Stimulated activated CD4-positive, alpha-beta T cell treated with anti-CD3 and anti-CD28 coated beads, Interleukin-2, amount 100 ng/mL, for 48 hours (primary cell): ENCODE measurements around the gene PIK3CA.
A peak's percentile ranks its signal among the peaks of the same experiment; 100 is the strongest.
"Not testable (repeated sequence)": the region's sequence is repeated elsewhere in the genome, so short reads cannot be mapped to it uniquely, and the experiment has no call there.

Experiments
- DNase-seq, 2 donors: peaks; one replicate each; pipeline ENCODE4 v3.0.0-alpha.2; 2020

PIK3CA gene

GRCh38 chr3:179147873-179148615 is at the start of gene PIK3CA:
PIK3CA (plus strand) TSS chr3:179148357; CDS start chr3:179198826, 50,469 bp downstream.
- peak; percentile 73 to 83 for DNase-seq

- DNase-seq, result no peak
Measured at GRCh38 chr3:179098388-179099077, 49.6 kb upstream of the PIK3CA start.

GRCh38 chr3:179100652-179101051 is 47.5 kb upstream of the PIK3CA start:
- no peak for DNase-seq

- no peak for DNase-seq
Measured at GRCh38 chr3:179105881-179106280, 42.3 kb upstream of the PIK3CA start.

GRCh38 chr3:179107617-179108016 is 40.5 kb upstream of the PIK3CA start:
- DNase-seq, result no peak

GRCh38 chr3:179108086-179108485 is 40.1 kb upstream of the PIK3CA start:
- DNase-seq, result no peak

GRCh38 chr3:179113903-179114302 is 34.3 kb upstream of the PIK3CA start:
- no peak for DNase-seq

- DNase-seq, result not testable (repeated sequence)
Measured at GRCh38 chr3:179115444-179115843, 32.7 kb upstream of the PIK3CA start.

GRCh38 chr3:179116816-179117215 is 31.3 kb upstream of the PIK3CA start:
- DNase-seq, result no peak

- DNase-seq, result not testable (repeated sequence)
Measured at GRCh38 chr3:179132191-179132890, 15.8 kb upstream of the PIK3CA start.

- no peak for DNase-seq
Measured at GRCh38 chr3:179133575-179133974, 14.6 kb upstream of the PIK3CA start.

GRCh38 chr3:179136195-179136594 is 12.0 kb upstream of the PIK3CA start:
- DNase-seq, result no peak

GRCh38 chr3:179141890-179142289 is 6.3 kb upstream of the PIK3CA start:
- DNase-seq, result no peak

GRCh38 chr3:179146911-179147513 is 1.1 kb upstream of the PIK3CA start:
- peak; percentile 8 to 9 for DNase-seq

- DNase-seq, result peak in 1 of 2 donors; percentile 49
Measured at GRCh38 chr3:179147514-179147872, 664 bp upstream of the PIK3CA start.

- DNase-seq, result peak; percentile 32 to 41
Measured at GRCh38 chr3:179148616-179149405, 654 bp downstream of the PIK3CA start.

GRCh38 chr3:179149406-179149867 is 1.3 kb downstream of the PIK3CA start:
- peak; percentile 17 to 38 for DNase-seq

GRCh38 chr3:179149951-179150350 is 1.8 kb downstream of the PIK3CA start:
- DNase-seq, result no peak

GRCh38 chr3:179150610-179151009 is 2.5 kb downstream of the PIK3CA start:
- DNase-seq, result no peak

GRCh38 chr3:179151474-179151873 is 3.3 kb downstream of the PIK3CA start:
- no peak for DNase-seq

GRCh38 chr3:179156170-179156569 is 8.0 kb downstream of the PIK3CA start:
- DNase-seq, result no peak

- DNase-seq, result no peak
Measured at GRCh38 chr3:179156775-179157174, 8.6 kb downstream of the PIK3CA start.
